ENCODE data around the gene PCDHA13.
"Not testable (repeated sequence)": the region's sequence is repeated elsewhere in the genome, so short reads cannot be mapped to it uniquely, and the experiment has no call there.

The PCDHA13 gene

GRCh38 chr5:140881889-140882590 lies at the start of gene PCDHA13:
TSS of gene PCDHA13 (plus strand) at chr5:140882124. CDS start at chr5:140882269, 145 bp downstream.
- peak; percentile 90 for DNase-seq

DNA sequence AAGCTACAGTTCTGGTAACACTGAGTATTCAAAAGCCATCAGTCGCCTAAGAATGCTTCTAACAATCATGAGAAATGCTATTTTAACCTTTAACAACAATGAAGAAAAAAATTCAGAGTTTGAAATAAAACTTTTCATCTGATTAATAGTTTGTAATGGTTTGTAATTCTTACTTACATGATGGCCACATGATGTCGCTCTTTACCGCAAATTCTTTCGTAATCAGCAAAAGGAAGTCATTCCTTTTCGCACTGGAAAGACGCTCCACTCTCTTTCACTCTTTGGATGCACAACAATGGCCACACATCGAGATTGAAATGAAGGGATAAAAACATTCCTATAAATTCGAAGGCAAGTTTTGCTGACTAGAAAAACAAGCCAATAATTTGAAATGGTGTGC lies 47.9 kb upstream of the PCDHA13 start, which contains the start of gene PCDHA7:
TSS of gene PCDHA7 (plus strand) at position 277 of the 400 bp plus-strand sequence. CDS start at position 392, 115 bp downstream.
- DNase-seq = peak; percentile 79

GRCh38 chr5:140834439-140835008 lies 47.4 kb upstream of the PCDHA13 start:
- peak; percentile 77 for DNase-seq

- no peak for DNase-seq
Measured at GRCh38 chr5:140835622-140836510, 46.1 kb upstream of the PCDHA13 start.

DNA sequence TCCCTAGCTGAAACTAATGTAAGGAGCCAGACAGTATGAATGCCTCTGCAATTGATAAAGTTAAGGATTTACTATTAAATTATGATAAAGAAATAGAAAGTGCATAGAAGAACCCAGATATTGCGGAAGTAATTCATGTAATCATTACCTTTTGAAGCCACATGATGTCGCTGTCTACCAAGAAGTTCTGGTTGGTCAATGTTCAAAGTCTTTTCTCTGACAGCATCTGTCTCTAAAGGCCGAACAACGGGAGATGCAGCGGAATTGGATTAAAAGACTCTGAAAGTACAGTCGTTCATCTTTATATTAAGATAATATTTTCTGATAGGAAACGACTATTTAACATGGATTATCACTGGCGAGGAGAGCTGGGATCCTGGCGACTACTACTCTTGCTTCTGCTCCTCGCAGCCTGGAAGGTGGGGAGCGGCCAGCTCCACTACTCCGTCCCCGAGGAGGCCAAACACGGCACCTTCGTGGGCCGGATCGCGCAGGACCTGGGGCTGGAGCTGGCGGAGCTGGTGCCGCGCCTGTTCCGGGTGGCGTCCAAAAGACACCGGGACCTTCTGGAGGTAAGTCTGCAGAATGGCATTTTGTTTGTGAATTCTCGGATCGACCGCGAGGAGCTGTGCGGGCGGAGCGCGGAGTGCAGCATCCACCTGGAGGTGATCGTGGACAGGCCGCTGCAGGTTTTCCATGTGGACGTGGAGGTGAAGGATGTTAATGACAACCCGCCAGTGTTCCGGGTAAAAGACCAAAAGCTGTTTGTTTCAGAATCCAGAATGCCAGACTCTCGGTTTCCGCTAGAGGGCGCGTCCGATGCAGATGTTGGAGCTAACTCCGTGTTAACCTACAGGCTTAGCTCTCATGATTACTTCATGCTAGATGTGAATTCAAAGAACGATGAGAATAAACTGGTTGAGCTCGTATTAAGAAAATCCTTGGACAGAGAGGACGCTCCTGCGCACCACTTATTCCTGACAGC lies 40.7 kb upstream of the PCDHA13 start, which contains the start of gene PCDHA8:
TSS of gene PCDHA8 (plus strand) at position 210 of the 985 bp plus-strand sequence. CDS start at position 345, 135 bp downstream.
- DNase-seq = peak; percentile 78

DNA sequence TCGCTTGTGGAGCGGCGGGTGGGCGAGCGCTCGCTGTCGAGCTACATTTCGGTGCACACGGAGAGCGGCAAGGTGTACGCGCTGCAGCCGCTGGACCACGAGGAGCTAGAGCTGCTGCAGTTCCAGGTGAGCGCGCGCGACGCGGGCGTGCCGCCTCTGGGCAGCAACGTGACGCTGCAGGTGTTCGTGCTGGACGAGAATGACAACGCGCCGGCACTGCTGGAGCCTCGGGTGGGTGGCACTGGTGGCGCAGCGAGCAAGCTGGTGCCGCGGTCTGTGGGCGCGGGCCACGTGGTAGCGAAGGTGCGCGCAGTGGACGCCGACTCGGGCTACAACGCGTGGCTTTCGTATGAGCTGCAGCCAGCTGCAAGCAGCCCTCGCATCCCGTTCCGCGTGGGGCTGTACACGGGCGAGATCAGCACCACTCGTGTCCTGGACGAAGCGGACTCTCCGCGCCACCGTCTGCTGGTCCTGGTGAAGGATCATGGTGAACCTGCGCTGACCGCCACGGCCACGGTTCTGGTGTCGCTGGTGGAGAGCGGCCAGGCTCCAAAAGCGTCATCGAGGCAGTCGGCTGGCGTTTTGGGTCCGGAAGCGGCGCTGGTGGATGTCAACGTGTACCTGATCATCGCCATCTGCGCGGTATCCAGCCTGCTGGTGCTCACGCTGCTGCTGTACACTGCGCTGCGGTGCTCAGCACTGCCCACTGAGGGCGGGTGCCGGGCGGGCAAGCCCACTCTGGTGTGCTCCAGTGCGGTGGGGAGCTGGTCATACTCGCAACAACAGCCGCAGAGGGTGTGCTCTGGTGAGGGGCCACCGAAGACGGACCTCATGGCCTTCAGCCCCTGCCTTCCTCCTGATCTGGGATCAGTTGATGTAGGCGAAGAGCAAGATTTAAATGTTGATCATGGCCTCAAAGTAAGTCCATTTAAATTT lies 38.9 kb upstream of the PCDHA13 start:
- DNase-seq = no peak

DNA sequence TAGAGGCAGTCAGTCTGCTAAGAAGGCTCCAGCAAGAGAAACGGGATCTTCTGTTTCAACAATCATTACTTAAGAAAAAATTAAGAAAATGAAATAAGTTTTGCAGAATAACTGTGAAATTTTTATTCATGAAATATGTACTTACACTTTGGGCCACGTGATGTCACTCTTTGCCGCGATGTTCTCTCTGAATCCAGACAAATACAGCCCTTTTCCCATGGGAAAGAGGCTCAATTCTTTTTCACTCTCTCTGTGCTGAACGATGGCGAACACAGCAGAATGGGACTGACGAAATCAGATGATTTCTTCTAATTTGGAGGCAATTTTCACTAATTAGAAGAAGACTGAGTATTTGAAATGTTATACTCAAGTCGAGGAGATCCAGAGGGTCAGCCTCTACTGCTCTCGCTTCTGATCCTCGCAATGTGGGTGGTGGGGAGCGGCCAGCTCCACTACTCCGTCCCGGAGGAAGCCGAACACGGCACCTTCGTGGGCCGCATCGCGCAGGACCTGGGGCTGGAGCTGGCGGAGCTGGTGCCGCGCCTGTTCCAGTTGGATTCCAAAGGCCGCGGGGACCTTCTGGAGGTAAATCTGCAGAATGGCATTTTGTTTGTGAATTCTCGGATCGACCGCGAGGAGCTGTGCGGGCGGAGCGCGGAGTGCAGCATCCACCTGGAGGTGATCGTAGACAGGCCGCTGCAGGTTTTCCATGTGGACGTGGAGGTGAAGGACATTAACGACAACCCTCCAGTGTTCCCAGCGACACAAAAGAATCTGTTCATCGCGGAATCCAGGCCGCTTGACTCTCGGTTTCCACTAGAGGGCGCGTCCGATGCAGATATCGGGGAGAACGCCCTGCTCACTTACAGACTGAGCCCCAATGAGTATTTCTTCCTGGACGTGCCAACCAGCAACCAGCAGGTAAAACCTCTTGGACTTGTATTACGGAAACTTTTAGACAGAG lies 33.5 kb upstream of the PCDHA13 start, which contains the start of gene PCDHA9:
TSS of gene PCDHA9 (plus strand) at position 244 of the 964 bp plus-strand sequence. CDS start at position 358, 114 bp downstream.
- DNase-seq = peak; percentile 51

- DNase-seq = not testable (repeated sequence)
Measured at GRCh38 chr5:140849831-140850634, 31.9 kb upstream of the PCDHA13 start.

DNA sequence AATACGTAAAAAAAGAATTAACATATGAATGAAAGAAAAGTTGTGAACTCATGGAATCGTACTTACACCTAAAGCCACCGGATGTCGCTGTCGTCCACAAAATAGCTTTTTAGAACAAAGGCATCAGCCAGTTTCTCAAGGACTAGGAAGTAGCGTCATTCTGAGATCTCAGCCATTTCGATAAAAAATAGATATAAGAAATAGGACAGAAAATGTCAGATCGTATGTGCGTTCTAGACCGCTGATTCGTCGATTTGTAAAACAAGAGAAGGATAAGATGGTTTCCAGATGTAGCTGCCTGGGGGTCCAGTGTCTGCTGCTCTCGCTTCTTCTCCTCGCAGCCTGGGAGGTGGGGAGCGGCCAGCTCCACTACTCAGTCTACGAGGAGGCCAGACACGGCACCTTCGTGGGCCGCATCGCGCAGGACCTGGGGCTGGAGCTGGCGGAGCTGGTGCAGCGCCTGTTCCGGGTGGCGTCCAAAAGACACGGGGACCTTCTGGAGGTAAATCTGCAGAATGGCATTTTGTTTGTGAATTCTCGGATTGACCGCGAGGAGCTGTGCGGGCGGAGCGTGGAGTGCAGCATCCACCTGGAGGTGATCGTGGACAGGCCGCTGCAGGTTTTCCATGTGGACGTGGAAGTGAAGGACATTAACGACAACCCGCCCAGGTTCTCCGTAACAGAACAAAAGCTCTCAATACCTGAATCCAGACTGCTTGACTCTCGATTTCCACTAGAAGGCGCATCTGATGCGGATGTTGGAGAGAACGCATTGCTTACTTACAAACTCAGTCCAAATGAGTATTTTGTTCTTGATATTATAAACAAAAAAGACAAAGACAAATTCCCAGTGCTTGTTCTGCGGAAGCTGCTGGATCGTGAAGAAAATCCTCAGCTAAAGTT lies 25.9 kb upstream of the PCDHA13 start, which contains the start of gene PCDHA10:
TSS of gene PCDHA10 (plus strand) at position 126 of the 903 bp plus-strand sequence. CDS start at position 278, 152 bp downstream.
- peak; percentile 88 for DNase-seq

DNA sequence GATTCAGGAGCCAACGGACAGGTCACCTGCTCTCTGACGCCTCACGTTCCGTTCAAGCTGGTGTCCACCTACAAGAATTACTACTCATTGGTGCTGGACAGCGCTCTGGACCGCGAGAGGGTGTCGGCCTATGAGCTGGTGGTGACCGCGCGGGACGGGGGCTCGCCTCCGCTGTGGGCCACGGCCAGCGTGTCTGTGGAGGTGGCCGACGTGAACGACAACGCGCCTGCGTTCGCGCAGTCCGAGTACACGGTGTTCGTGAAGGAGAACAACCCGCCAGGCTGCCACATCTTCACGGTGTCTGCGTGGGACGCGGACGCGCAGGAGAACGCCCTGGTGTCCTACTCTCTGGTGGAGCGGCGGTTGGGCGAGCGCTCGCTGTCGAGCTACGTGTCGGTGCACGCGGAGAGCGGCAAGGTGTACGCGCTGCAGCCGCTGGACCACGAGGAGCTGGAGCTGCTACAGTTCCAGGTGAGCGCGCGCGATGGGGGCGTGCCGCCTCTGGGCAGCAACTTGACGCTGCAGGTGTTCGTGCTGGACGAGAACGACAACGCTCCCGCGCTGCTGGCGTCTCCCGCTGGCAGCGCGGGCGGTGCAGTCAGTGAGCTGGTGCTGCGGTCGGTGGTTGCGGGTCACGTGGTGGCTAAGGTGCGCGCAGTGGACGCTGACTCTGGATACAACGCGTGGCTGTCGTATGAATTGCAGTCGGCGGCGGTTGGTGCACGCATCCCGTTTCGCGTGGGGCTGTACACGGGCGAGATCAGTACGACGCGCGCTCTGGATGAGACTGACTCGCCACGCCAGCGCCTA lies 24.5 kb upstream of the PCDHA13 start:
- no peak for DNase-seq

- DNase-seq = no peak
Measured at GRCh38 chr5:140857987-140858240, 24.0 kb upstream of the PCDHA13 start.

DNA sequence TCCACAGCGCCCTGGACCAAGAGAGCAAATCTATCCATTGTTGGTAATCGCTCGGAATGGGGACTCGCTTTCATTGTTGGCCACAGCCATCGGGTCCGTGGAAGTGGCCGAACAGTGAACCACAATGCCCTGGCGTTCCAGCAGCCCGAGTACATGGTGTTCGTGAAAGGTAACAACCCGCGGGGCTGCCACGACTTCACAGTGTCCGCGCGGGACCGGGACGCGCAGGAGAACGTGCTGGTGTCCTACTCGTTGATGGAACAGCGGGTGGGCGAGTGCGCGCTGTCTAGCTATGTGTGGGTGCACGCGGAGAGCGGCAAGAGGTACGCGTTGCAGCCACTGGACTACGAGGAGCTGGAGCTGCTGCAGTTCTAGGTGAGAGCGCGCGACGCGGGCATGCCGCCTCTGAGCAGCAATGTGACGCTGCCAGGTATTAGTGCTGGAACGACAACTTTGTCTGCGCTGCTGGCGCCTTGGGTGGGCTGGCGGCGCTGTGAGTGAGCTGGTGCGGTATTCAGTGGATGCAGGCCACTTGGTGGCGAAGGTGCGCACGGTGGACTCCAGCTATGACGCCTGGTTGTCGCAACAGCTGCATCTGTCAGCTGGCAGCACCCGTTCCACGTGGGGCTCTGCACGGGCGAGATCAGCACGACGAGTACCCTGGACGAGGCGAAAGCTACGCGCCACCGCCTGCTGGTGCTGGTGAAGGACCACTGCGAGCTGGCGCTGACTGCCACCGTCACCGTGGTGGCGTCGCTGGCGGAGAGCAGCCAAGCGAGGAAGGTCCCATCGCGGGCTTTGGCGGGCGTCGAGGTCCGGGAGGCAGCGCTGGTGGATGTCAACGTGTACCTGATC lies 19.3 kb upstream of the PCDHA13 start:
- no peak for DNase-seq

DNA sequence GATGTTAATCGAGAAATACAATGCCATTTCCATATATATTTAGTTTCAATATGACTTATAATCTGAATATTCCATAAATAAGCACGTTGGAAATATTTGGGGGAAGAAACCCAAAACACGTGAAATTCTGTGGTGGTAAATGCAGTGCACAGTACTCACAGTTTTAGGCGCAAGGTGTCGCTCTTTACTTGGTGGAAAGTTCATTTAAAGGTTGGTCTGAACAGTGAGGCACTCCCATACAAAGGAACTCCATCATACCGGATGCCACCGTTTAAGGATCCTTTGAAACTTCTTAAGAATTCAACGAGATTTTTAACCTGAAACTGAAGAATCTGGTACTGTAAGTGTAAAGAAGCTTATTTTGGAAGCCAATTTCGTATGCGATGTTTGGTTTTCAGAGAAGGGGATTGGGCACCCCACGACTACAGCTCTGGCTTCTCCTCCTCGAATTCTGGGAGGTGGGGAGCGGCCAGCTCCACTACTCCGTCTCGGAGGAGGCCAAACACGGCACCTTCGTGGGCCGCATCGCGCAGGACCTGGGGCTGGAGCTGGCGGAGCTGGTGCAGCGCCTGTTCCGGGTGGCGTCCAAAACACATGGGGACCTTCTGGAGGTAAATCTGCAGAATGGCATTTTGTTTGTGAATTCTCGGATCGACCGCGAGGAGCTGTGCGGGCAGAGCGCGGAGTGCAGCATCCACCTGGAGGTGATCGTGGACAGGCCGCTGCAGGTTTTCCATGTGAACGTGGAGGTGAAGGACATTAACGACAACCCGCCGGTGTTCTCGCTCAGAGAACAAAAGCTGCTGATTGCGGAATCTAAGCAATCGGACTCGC lies 13.0 kb upstream of the PCDHA13 start, which contains the start of gene PCDHA11:
TSS of gene PCDHA11 (plus strand) at position 237 of the 834 bp plus-strand sequence. CDS start at position 384, 147 bp downstream.
- DNase-seq = peak; percentile 84

DNA sequence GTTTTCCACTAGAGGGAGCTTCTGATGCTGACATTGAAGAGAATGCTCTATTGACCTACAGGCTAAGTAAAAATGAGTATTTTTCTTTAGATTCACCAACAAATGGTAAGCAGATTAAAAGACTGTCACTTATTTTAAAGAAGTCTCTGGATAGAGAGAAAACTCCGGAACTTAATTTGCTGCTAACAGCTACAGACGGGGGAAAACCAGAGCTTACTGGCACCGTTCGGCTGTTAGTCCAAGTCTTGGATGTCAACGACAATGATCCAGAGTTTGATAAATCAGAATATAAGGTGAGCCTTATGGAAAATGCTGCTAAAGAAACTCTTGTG lies 12.4 kb upstream of the PCDHA13 start:
- no peak for DNase-seq
